ENCODE data around the gene IL1RL1.

Gene IL1RL1

DNA sequence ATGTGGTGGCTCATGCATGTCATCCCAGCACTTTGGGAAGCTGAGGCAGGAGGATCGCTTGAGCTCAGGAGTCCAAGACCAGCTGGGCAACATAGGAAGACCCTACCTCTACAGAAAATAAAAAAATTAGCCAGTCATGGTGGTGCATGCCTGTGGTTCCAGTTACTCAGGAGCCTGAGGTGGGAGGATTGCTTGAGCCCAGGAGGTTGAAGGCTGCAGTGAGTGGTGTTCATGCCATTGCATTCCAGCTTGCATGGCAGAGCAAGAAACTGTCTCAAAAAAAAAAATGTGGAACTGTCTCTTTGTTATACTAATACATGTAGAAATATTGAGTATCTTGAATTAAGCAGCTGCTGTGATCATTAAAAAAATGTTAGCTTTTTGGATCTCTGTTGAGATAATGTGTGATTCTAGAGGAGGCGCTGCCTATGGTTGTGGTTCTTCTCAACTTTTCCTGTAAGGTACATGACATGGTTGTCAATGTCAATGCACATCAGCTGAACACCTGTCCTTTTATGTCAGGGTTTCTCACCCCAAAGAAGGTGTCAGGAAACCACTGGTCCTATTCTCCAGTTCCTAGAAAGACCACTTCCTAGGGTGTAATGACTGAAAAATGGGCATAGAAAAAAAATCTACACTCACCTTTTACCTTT, 34.7 kb upstream of the IL1RL1 start:
- H3K4me3 ChIP-seq (ENCODE audit: low read depth in 1 of 5, low read length in 5 of 5) = no peak overlapping the region
- no peaks in the 10 kb centered on the region for H3K4me1 ChIP-seq (ENCODE audit: control insufficient read depth in 5 of 5, insufficient read depth in 5 of 5, low read length in 5 of 5)
- no peaks in the 10 kb centered on the region for H3K36me3 ChIP-seq (ENCODE audit: control insufficient read depth in 5 of 5, insufficient read depth in 5 of 5, low read length in 5 of 5)
- peaks cover 0 to 4% (median 0%) of the 10 kb centered on the region in 5 donors for H3K9me3 ChIP-seq (ENCODE audit: control insufficient read depth in 5 of 5, low read length in 5 of 5)
- no peak overlapping the region for H3K9ac ChIP-seq (ENCODE audit: low read length in 5 of 5)
- H3K27me3 ChIP-seq (ENCODE audit: control insufficient read depth in 5 of 5, insufficient read depth in 4 of 5, low read length in 5 of 5) = peaks cover 0 to 12% (median 5%) of the 10 kb centered on the region in 5 donors
- no peak overlapping the region for H3K27ac ChIP-seq (ENCODE audit: low read depth, low read length)

DNA sequence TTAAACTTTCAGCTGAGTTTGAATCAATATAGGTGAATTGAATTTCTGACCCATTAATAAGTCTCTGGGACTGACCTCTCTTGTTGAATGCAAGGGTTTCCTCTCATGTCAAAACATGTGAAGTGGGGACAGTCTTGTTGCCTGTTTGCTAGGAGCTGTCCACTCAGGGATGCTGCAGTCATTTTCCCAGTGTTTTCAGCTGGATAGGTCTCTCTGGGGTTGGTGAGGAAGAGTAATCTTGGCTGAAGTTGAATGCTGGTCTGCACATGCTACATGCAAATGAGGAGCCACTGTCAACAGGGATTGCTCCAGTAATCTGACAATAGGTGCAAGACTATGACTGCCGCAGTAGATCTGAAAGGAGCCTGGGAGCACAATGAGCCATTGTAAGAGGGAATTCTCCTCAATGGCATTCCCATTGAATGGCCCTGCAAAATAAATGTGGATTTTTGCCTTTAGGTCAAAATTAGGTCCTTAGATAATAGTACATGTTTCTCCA, 34.1 kb upstream of the IL1RL1 start:
- Histone ChIP-seq H3K4me1 (ENCODE audit: control insufficient read depth in 5 of 5, insufficient read depth in 5 of 5, low read length in 5 of 5) (no peaks in the 10 kb centered on the region), H3K4me3 (ENCODE audit: low read depth in 1 of 5, low read length in 5 of 5) (no peak overlapping the region), H3K27me3 (ENCODE audit: control insufficient read depth in 5 of 5, insufficient read depth in 4 of 5, low read length in 5 of 5) (peaks cover 0 to 12% (median 5%) of the 10 kb centered on the region in 5 donors)

DNA sequence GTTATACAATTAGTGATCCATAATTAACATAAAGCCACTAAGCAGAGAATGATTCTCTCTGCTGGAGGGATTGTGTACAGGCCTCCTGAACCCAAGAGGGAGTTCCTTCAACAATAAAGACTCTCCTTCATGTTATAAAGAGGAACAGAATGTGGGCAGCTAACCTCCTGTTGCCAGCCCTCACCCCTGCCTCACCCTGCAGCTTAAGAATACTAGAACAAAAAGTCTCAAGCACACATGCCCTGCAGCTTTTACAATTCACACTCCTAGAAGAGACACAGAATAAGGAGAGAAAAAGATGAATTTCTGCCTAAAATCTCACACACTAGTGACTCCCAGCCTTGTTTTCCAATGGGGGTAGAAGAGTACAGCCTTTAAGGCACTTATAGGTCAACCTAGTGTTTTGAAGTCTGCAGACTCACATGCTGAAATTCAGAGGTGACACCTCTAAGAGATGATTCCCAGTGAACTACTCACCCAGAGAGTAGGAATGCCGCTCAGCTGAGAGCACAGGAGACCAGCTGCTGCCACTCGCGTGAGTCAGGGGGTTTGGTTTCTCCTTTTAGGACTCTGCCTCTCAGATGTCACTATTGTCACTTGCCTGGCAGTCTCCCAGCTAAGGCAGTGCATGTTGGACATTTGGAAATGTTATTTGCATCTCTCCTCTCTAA, 32.5 kb upstream of the IL1RL1 start:
- no peaks in the 10 kb centered on the region for H3K36me3 ChIP-seq (ENCODE audit: control insufficient read depth in 5 of 5, insufficient read depth in 5 of 5, low read length in 5 of 5)
- H3K4me3 ChIP-seq (ENCODE audit: low read depth in 1 of 5, low read length in 5 of 5) = no peak overlapping the region
- H3K27me3 ChIP-seq (ENCODE audit: control insufficient read depth in 5 of 5, insufficient read depth in 4 of 5, low read length in 5 of 5) = peaks cover 0 to 12% (median 5%) of the 10 kb centered on the region in 5 donors

More for the DNA sequence above, 34.1 kb upstream of the IL1RL1 start:
- H3K9me3 ChIP-seq (ENCODE audit: control insufficient read depth in 5 of 5, low read length in 5 of 5) = peaks cover 0 to 4% (median 0%) of the 10 kb centered on the region in 5 donors
- no peak overlapping the region for H3K27ac ChIP-seq (ENCODE audit: low read depth, low read length)
- no peak overlapping the region for H3K9ac ChIP-seq (ENCODE audit: low read length in 5 of 5)
- no peaks in the 10 kb centered on the region for H3K36me3 ChIP-seq (ENCODE audit: control insufficient read depth in 5 of 5, insufficient read depth in 5 of 5, low read length in 5 of 5)

DNA sequence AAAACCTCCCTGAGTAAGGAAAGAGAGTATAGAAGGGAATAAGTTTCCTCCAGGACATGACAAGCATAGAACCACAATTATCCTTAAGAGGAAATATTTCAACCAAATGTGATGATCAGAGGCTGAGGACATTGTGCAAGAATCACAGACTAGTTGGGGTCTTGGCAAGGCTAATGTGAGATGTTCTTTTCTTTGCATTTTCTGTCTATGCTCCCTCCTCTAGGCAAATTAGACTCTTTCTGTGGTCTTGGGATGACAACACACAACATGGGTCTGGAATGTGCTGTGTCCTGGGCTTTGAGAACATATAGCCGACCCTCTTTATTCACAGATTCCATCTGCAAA, 32.0 kb upstream of the IL1RL1 start:
- Histone ChIP-seq H3K27me3 (ENCODE audit: control insufficient read depth in 5 of 5, insufficient read depth in 4 of 5, low read length in 5 of 5) (peaks cover 0 to 12% (median 5%) of the 10 kb centered on the region in 5 donors), H3K27ac (ENCODE audit: low read depth, low read length) (no peak overlapping the region), H3K4me1 (ENCODE audit: control insufficient read depth in 5 of 5, insufficient read depth in 5 of 5, low read length in 5 of 5) (no peaks in the 10 kb centered on the region), H3K36me3 (ENCODE audit: control insufficient read depth in 5 of 5, insufficient read depth in 5 of 5, low read length in 5 of 5) (no peaks in the 10 kb centered on the region), H3K9me3 (ENCODE audit: control insufficient read depth in 5 of 5, low read length in 5 of 5) (peaks cover 0 to 4% (median 0%) of the 10 kb centered on the region in 5 donors), H3K4me3 (ENCODE audit: low read depth in 1 of 5, low read length in 5 of 5) (no peak overlapping the region), H3K9ac (ENCODE audit: low read length in 5 of 5) (no peak overlapping the region)

More for the DNA sequence above, 32.5 kb upstream of the IL1RL1 start:
- Histone ChIP-seq H3K9me3 (ENCODE audit: control insufficient read depth in 5 of 5, low read length in 5 of 5) (peaks cover 0 to 4% (median 0%) of the 10 kb centered on the region in 5 donors), H3K9ac (ENCODE audit: low read length in 5 of 5) (no peak overlapping the region), H3K4me1 (ENCODE audit: control insufficient read depth in 5 of 5, insufficient read depth in 5 of 5, low read length in 5 of 5) (no peaks in the 10 kb centered on the region), H3K27ac (ENCODE audit: low read depth, low read length) (no peak overlapping the region)

DNA sequence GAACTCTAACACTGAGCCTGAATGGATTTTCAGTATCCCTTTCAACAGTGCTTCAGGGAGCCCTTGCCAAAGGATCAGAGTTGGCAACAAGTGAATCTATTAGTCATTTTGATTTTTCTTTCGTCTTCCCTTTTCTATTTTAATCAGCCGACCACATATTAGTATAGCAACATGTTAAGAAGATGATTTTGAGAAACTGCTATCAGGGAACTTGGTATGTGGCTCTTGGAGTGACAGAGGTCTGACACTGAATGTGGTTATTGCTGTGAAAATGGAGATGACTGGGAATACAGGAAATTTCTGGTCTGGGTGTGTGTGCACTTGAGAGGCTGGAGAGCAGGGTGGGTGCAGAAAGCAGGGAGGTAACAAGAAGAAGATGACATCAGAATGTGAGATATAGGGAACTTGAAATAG, 28.7 kb upstream of the IL1RL1 start:
- H3K4me1 ChIP-seq (ENCODE audit: control insufficient read depth in 5 of 5, insufficient read depth in 5 of 5, low read length in 5 of 5) = no peaks in the 10 kb centered on the region
- H3K27ac ChIP-seq (ENCODE audit: low read depth, low read length) = no peak overlapping the region
- peaks cover 0 to 6% (median 4%) of the 10 kb centered on the region in 5 donors for H3K27me3 ChIP-seq (ENCODE audit: control insufficient read depth in 5 of 5, insufficient read depth in 4 of 5, low read length in 5 of 5)
- no peak overlapping the region for H3K4me3 ChIP-seq (ENCODE audit: low read depth in 1 of 5, low read length in 5 of 5)
- H3K9ac ChIP-seq (ENCODE audit: low read length in 5 of 5) = no peak overlapping the region
- no peaks in the 10 kb centered on the region for H3K36me3 ChIP-seq (ENCODE audit: control insufficient read depth in 5 of 5, insufficient read depth in 5 of 5, low read length in 5 of 5)
- no peaks in the 10 kb centered on the region for H3K9me3 ChIP-seq (ENCODE audit: control insufficient read depth in 5 of 5, low read length in 5 of 5)

DNA sequence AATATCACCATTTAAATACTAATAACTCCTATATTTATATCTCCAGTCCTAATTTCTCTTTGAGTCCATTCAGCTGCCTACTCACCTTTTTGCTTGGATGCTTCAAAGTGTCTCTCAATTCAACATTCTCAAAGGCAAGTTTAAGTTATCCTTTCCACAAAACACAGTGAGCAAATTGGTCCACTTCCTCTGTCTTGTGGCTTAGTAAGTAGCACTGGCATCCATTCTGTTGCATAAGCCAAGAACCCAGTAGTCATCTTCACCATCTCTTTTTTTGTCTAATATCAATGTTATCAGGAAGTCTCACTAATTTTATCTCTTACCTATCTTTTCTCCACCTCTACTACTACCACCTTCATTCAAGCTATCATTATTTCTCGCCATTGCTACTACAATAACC, 27.4 kb upstream of the IL1RL1 start:
- no peaks in the 10 kb centered on the region for H3K4me1 ChIP-seq (ENCODE audit: control insufficient read depth in 5 of 5, insufficient read depth in 5 of 5, low read length in 5 of 5)
- no peak overlapping the region for H3K27ac ChIP-seq (ENCODE audit: low read depth, low read length)
- H3K36me3 ChIP-seq (ENCODE audit: control insufficient read depth in 5 of 5, insufficient read depth in 5 of 5, low read length in 5 of 5) = no peaks in the 10 kb centered on the region
- no peaks in the 10 kb centered on the region for H3K9me3 ChIP-seq (ENCODE audit: control insufficient read depth in 5 of 5, low read length in 5 of 5)
- H3K4me3 ChIP-seq (ENCODE audit: low read depth in 1 of 5, low read length in 5 of 5) = no peak overlapping the region
- peaks cover 0 to 6% (median 0%) of the 10 kb centered on the region in 5 donors for H3K27me3 ChIP-seq (ENCODE audit: control insufficient read depth in 5 of 5, insufficient read depth in 4 of 5, low read length in 5 of 5)
- H3K9ac ChIP-seq (ENCODE audit: low read length in 5 of 5) = no peak overlapping the region

DNA sequence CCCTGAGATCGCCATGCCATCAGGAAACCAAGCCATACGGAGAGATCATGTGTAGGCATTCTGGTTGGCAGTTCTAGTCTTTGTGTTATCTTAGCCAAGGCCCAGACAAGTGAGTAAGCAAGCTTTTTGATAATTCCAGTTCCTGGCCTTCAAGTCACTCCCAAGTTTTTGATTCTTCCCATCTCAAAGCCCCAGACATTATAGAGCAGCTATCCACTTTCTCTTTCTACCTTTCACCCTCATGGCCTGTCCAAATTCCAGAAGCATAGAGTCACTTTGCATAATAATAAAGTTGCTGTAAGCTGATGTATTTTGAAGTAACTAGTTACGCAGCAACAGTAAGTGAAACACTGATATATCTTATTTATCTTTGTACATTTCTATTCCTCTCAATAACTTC, 26.8 kb upstream of the IL1RL1 start:
- Histone ChIP-seq H3K36me3 (ENCODE audit: control insufficient read depth in 5 of 5, insufficient read depth in 5 of 5, low read length in 5 of 5) (no peaks in the 10 kb centered on the region), H3K27ac (ENCODE audit: low read depth, low read length) (no peak overlapping the region), H3K9ac (ENCODE audit: low read length in 5 of 5) (no peak overlapping the region), H3K27me3 (ENCODE audit: control insufficient read depth in 5 of 5, insufficient read depth in 4 of 5, low read length in 5 of 5) (peaks cover 0 to 2% (median 0%) of the 10 kb centered on the region in 5 donors), H3K9me3 (ENCODE audit: control insufficient read depth in 5 of 5, low read length in 5 of 5) (no peaks in the 10 kb centered on the region), H3K4me3 (ENCODE audit: low read depth in 1 of 5, low read length in 5 of 5) (no peak overlapping the region), H3K4me1 (ENCODE audit: control insufficient read depth in 5 of 5, insufficient read depth in 5 of 5, low read length in 5 of 5) (no peaks in the 10 kb centered on the region)

DNA sequence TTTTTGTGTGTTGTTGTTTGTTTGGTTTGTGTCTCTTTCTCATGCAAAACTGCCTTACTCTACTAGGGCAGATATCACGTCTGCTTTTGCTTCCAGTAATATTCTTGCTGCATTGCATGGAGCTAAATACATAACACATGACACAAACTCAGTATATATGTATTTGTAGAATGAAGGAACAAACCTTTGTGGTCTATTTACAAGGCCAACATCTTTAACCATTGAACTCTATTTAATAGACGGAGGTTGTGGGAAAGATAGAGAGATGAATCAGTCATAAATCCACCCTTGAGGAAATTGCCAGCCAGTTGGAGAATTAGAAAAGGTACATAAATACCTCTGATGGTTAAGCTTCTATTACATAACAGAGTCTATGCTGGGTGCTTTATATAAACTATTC, 26.0 kb upstream of the IL1RL1 start:
- no peaks in the 10 kb centered on the region for H3K9me3 ChIP-seq (ENCODE audit: control insufficient read depth in 5 of 5, low read length in 5 of 5)
- H3K9ac ChIP-seq (ENCODE audit: low read length in 5 of 5) = no peak overlapping the region
- H3K27me3 ChIP-seq (ENCODE audit: control insufficient read depth in 5 of 5, insufficient read depth in 4 of 5, low read length in 5 of 5) = peaks cover 0 to under 1% (median 0%) of the 10 kb centered on the region in 5 donors
- no peak overlapping the region for H3K27ac ChIP-seq (ENCODE audit: low read depth, low read length)
- no peaks in the 10 kb centered on the region for H3K4me1 ChIP-seq (ENCODE audit: control insufficient read depth in 5 of 5, insufficient read depth in 5 of 5, low read length in 5 of 5)
- no peak overlapping the region for H3K4me3 ChIP-seq (ENCODE audit: low read depth in 1 of 5, low read length in 5 of 5)
- no peaks in the 10 kb centered on the region for H3K36me3 ChIP-seq (ENCODE audit: control insufficient read depth in 5 of 5, insufficient read depth in 5 of 5, low read length in 5 of 5)

DNA sequence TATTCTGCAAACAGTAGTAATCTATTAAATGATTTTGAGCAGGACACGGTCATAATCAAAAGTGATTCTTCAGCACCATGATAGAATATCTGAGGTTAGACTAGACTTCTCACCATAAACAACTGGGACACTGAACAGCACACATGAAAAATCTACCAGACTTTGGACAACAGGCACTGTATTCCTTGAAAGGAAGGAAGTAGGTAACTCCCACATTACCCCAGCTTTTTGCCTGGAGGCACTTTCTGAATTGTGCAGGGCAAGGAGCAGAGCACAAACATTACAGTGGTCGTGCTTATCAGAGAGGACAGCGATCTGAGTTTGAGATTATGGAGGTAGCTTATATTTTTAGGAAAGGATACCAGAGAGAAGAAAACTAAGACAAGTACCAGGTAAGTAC, 25.3 kb upstream of the IL1RL1 start:
- Histone ChIP-seq H3K9me3 (ENCODE audit: control insufficient read depth in 5 of 5, low read length in 5 of 5) (no peaks in the 10 kb centered on the region), H3K36me3 (ENCODE audit: control insufficient read depth in 5 of 5, insufficient read depth in 5 of 5, low read length in 5 of 5) (no peaks in the 10 kb centered on the region), H3K4me1 (ENCODE audit: control insufficient read depth in 5 of 5, insufficient read depth in 5 of 5, low read length in 5 of 5) (peaks cover 0 to under 1% (median 0%) of the 10 kb centered on the region in 5 donors), H3K4me3 (ENCODE audit: low read depth in 1 of 5, low read length in 5 of 5) (no peak overlapping the region), H3K27me3 (ENCODE audit: control insufficient read depth in 5 of 5, insufficient read depth in 4 of 5, low read length in 5 of 5) (no peaks in the 10 kb centered on the region), H3K27ac (ENCODE audit: low read depth, low read length) (no peak overlapping the region), H3K9ac (ENCODE audit: low read length in 5 of 5) (no peak overlapping the region)

DNA sequence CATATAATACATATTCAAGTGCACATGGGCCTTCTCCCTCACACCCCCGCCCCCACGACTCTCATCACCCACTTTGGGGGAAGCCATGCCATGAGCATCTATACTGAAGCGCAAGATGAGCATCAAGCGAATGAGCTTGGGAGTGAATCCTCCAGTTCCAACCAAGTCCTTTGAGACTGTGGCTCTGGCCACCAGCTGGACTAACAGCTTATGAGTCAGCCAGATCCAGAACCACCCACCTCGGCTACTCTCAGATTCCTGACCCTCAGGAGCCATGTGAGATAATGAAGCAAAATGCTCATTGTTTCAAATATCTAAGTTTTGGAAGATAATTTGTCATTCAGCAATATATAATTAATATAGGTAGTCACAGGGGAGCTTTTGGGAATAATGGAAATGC, 22.2 kb upstream of the IL1RL1 start:
- H3K9me3 ChIP-seq (ENCODE audit: control insufficient read depth in 5 of 5, low read length in 5 of 5) = no peaks in the 10 kb centered on the region
- H3K27me3 ChIP-seq (ENCODE audit: control insufficient read depth in 5 of 5, insufficient read depth in 4 of 5, low read length in 5 of 5) = peaks cover 0 to 7% (median 0%) of the 10 kb centered on the region in 5 donors
- no peak overlapping the region for H3K4me3 ChIP-seq (ENCODE audit: low read depth in 1 of 5, low read length in 5 of 5)
- no peak overlapping the region for H3K27ac ChIP-seq (ENCODE audit: low read depth, low read length)
- H3K9ac ChIP-seq (ENCODE audit: low read length in 5 of 5) = no peak overlapping the region
- H3K4me1 ChIP-seq (ENCODE audit: control insufficient read depth in 5 of 5, insufficient read depth in 5 of 5, low read length in 5 of 5) = peaks cover 0 to 7% (median 0%) of the 10 kb centered on the region in 5 donors
- H3K36me3 ChIP-seq (ENCODE audit: control insufficient read depth in 5 of 5, insufficient read depth in 5 of 5, low read length in 5 of 5) = no peaks in the 10 kb centered on the region

All from subcutaneous abdominal adipose tissue (tissue), 5 donors.